Endothelial cell of umbilical vein (primary cell): ENCODE data around the gene TCERG1L. TPM values are rescaled to one million over a fixed set of nuclear protein-coding genes. Genes with fewer than 3 reads are reported as not detected.

Source experiments
- BruUV-seq: library from RNA; stranded (reverse); fragments of 400-500 nt; replicated peaks from 2 replicates; lab custom pipeline; 2021; lab: Mats Ljungman, UMichigan
- CTCF ChIA-PET: fragments of 300-600, 350-600 bp; sonication (Branson Sonifier 250); formaldehyde crosslinking; loops from one replicate; lab custom pipeline; 2021; ENCODE audit warnings: antibody characterized with exemption, inconsistent platforms; lab: Charles Lee
- POLR2A ChIA-PET: fragments of 300-600, 350-600 bp; sonication (Branson Sonifier 250); formaldehyde crosslinking; loops from one replicate; lab custom pipeline; 2021; ENCODE audit warnings: antibody characterized with exemption, inconsistent platforms; lab: Charles Lee
- DNase-seq: peaks from one replicate; pipeline ENCODE4 v3.0.0-alpha.2; 2011; ENCODE audit warnings: low read depth, low spot score
- FAIRE-seq: peaks from 2 replicates; lab custom pipeline; 2011; peaks lifted over from hg19 to GRCh38; lab: Jason Lieb, UNC
- H2AFZ ChIP-seq: 2 replicates; pipeline ENCODE4 v1.6.0; 2012; ENCODE audit warnings: low read depth, low read length, control low read depth, inconsistent platforms
- H3K27ac ChIP-seq: 2 replicates; pipeline ENCODE4 v1.5.1; 2011; ENCODE audit warnings: low read depth, mild to moderate bottlenecking, control low read depth, low read length, moderate library complexity; ENCODE audit not compliant: insufficient read depth
- H3K27me3 ChIP-seq, 2 experiments: 2 replicates each; pipeline versions ENCODE4 v1.6.0 to v1.6.1; 2011; ENCODE audit warnings: low read length in 2 of 2, mixed read lengths in 1 of 2; ENCODE audit not compliant: control insufficient read depth in 2 of 2, insufficient read depth in 2 of 2
- H3K36me3 ChIP-seq, 2 experiments: 2 replicates in 1 of 2; 3 replicates in 1 of 2; pipeline ENCODE4 v1.5.1; 2011; ENCODE audit warnings: low read length in 2 of 2, mild to moderate bottlenecking in 1 of 2, moderate library complexity in 1 of 2; ENCODE audit not compliant: control insufficient read depth in 2 of 2, insufficient read depth in 2 of 2; ENCODE audit errors: extremely low read depth in 1 of 2
- H3K4me1 ChIP-seq: 3 replicates; pipeline ENCODE4 v1.5.1; 2011; ENCODE audit warnings: mild to moderate bottlenecking, low read length; ENCODE audit not compliant: control insufficient read depth, insufficient read depth; ENCODE audit errors: extremely low read depth
- H3K4me2 ChIP-seq: 2 replicates; pipeline ENCODE4 v1.6.1; 2011; ENCODE audit warnings: low read length, control low read depth, mixed read lengths; ENCODE audit not compliant: insufficient read depth
- H3K4me3 ChIP-seq, 3 experiments: fragments of 200-600 bp in 1 of 3; sonication (generic), shearing (Covaris generic) in 1 of 3; replicated peaks in 1 of 3; 2 replicates each; pipeline ENCODE4 v1.5.1; 2011 to 2016; ENCODE audit warnings: control low read depth in 3 of 3, low read length in 3 of 3, mild to moderate bottlenecking in 2 of 3, inconsistent platforms in 1 of 3, low read depth in 1 of 3, moderate library complexity in 1 of 3; ENCODE audit not compliant: insufficient read depth in 1 of 3
- H3K79me2 ChIP-seq: 2 replicates; pipeline ENCODE4 v1.6.0; 2012; ENCODE audit warnings: low read length, inconsistent platforms; ENCODE audit not compliant: control insufficient read depth, insufficient read depth
- H3K9ac ChIP-seq: replicated peaks from 2 replicates; pipeline ENCODE3; 2011; ENCODE audit warnings: low read length, control low read depth; ENCODE audit not compliant: insufficient read depth; ENCODE audit errors: extremely low read depth
- H3K9me1 ChIP-seq: replicated peaks from 3 replicates; pipeline ENCODE4 v1.6.0; 2011; ENCODE audit warnings: mild to moderate bottlenecking, low read length; ENCODE audit not compliant: control insufficient read depth, insufficient read depth; ENCODE audit errors: extremely low read depth
- H3K9me3 ChIP-seq: replicated peaks from 2 replicates; pipeline ENCODE4 v1.5.1; 2012; ENCODE audit warnings: low read length, inconsistent platforms; ENCODE audit not compliant: control insufficient read depth, insufficient read depth
- H4K20me1 ChIP-seq: replicated peaks from 2 replicates; pipeline ENCODE3; 2011; ENCODE audit warnings: mild to moderate bottlenecking, low read length; ENCODE audit not compliant: control insufficient read depth, insufficient read depth; ENCODE audit errors: extremely low read depth
- CTCF ChIP-seq, 2 donors: IDR thresholded peaks; 1 replicate in 1 of 2; 2 replicates in 1 of 2; pipeline ENCODE4 v1.5.1; 2011; ENCODE audit warnings: low read length in 2 of 2, mild to moderate bottlenecking in 2 of 2, moderate library complexity in 2 of 2, control low read depth in 1 of 2, inconsistent platforms in 1 of 2, low read depth in 1 of 2; ENCODE audit not compliant: insufficient read depth in 1 of 2; ENCODE audit errors: extremely low read depth in 1 of 2
- EZH2 ChIP-seq: IDR thresholded peaks from 2 replicates; pipeline ENCODE4 v1.6.1; 2012; ENCODE audit warnings: borderline replicate concordance, low read depth, mild to moderate bottlenecking, moderate library complexity, low read length, inconsistent platforms; ENCODE audit not compliant: severe bottlenecking
- FOS ChIP-seq: IDR thresholded peaks from 2 replicates; pipeline ENCODE4 v1.6.1; 2011; ENCODE audit warnings: mild to moderate bottlenecking, low read length, moderate library complexity, borderline replicate concordance; ENCODE audit not compliant: insufficient read depth
- GATA2 ChIP-seq: IDR thresholded peaks from 2 replicates; pipeline ENCODE4 v1.7.0; 2011; ENCODE audit warnings: low read depth, mild to moderate bottlenecking, moderate library complexity, mixed read lengths, low read length; ENCODE audit not compliant: insufficient read length, insufficient read depth
- JUN ChIP-seq: IDR thresholded peaks from 2 replicates; pipeline ENCODE4 v1.6.1; 2011; ENCODE audit warnings: borderline replicate concordance, low read depth; ENCODE audit not compliant: insufficient read length, insufficient read depth
- MAX ChIP-seq: IDR thresholded peaks from 2 replicates; pipeline ENCODE4 v1.6.1; 2011; ENCODE audit not compliant: insufficient read depth, insufficient read length
- MYC ChIP-seq: IDR thresholded peaks from one replicate; pipeline ENCODE4 v1.6.1; 2011; ENCODE audit warnings: mild to moderate bottlenecking, low read depth, low read length
- POLR2A ChIP-seq: IDR thresholded peaks from 2 replicates; pipeline ENCODE4 v1.6.1; 2012; ENCODE audit warnings: low read depth, mild to moderate bottlenecking, control low read depth, low read length
- POLR2AphosphoS5 ChIP-seq: IDR thresholded peaks from 2 replicates; pipeline ENCODE4 v1.6.1; 2012; ENCODE audit warnings: low read depth, mild to moderate bottlenecking, control low read depth, low read length, moderate library complexity; ENCODE audit not compliant: insufficient read depth
- dilution Hi-C: fragments of 300-500 bp; cut with MboI; formaldehyde crosslinking; loops from one replicate; pipeline ENCODE4 v1.15.0; 2019; ENCODE audit warnings: low sequenced_read_pairs; ENCODE audit not compliant: extremely low pct_ligation_motif_present
- intact Hi-C: fragments of 100-400 bp; cut with micrococcal nuclease; formaldehyde crosslinking; loops from one replicate; pipeline ENCODE4 v1.10.0; 2022
- polyA plus RNA-seq, 4 experiments: library from polyadenylated mRNA; depleted of rRNA in 3 of 4; stranded (reverse) in 3 of 4; unstranded in 1 of 4; fragments of >200 nt; gene quantifications; 2 replicates each; pipeline versions ENCODE4 v1.2.1 to v1.2.3, GENCODE V29; 2011 to 2012; ENCODE audit warnings: missing spikeins in 1 of 4
- total RNA-seq: library from RNA; stranded (reverse); gene quantifications from 2 replicates; pipeline ENCODE4 v1.2.3, GENCODE V29; 2021

Gene TCERG1L
- total and polyA plus RNA-seq, 2 donors (not counting 3 experiments of a cell fraction or from before 2014, with no cell fraction given): not detected

GRCh38 chr10:131277969-131278368 is 33.6 kb downstream of the TCERG1L start:
- Histone ChIP-seq H3K4me3 (no peak overlapping the region), H3K27ac (no peak overlapping the region), H3K9ac (no peak overlapping the region), H4K20me1 (no peaks in the 10 kb centered on the region), H3K36me3 (no peaks in the 10 kb centered on the region), H3K4me2 (no peak overlapping the region), H3K9me1 (no peaks in the 10 kb centered on the region), H3K4me1 (no peaks in the 10 kb centered on the region), H3K27me3 (no peaks in the 10 kb centered on the region), H3K9me3 (peaks cover 8% of the 10 kb centered on the region), H3K79me2 (no peaks in the 10 kb centered on the region), H2AFZ (no peak overlapping the region)
- dilution Hi-C loops: no loop called here
- no peak for FAIRE-seq
- ChIA-PET POLR2A (no interaction called here), CTCF (no interaction called here)
- intact Hi-C loops: no loop called here
- BruUV-seq: no TSS peak
- DNase-seq: no peak
- no peak for TF ChIP-seq POLR2A
- TF ChIP-seq CTCF (IDR thresholded peaks at IDR 0.05; ENCODE audit: extremely low read depth in 1 of 2, insufficient read depth in 1 of 2, low read depth in 1 of 2, low read length in 2 of 2): no peak
- TF ChIP-seq JUN: no peak
- no peak for TF ChIP-seq GATA2
- no peak for TF ChIP-seq MAX
- no peak for TF ChIP-seq POLR2AphosphoS5
- no peak for TF ChIP-seq MYC
- TF ChIP-seq FOS: no peak
- no peak for TF ChIP-seq EZH2
